Small intestine (tissue), 7 donors: ENCODE data around the gene PPP1R26. TPM values are rescaled to one million over a fixed set of nuclear protein-coding genes. Genes with fewer than 3 reads are reported as not detected.
"Not testable (repeated sequence)": the region's sequence is repeated elsewhere in the genome, so short reads cannot be mapped to it uniquely, and the experiment has no call there.

Experiments
- DNase-seq, 2 donors: peaks; one replicate each; pipeline versions ENCODE4 v3.0.0 to v3.0.0-alpha.2; 2013
- FAIRE-seq: peaks from 2 replicates; lab custom pipeline; 2012; peaks lifted over from hg19 to GRCh38; lab: Jason Lieb, UNC
- H3K27ac ChIP-seq, 3 donors: one replicate each; pipeline ENCODE4 v1.5.1; 2013; ENCODE audit warnings: low read length in 2 of 3, mild to moderate bottlenecking in 2 of 3, control low read depth in 1 of 3, inconsistent platforms in 1 of 3, low read depth in 1 of 3, moderate library complexity in 1 of 3
- H3K27me3 ChIP-seq, 3 donors: one replicate each; pipeline ENCODE4 v1.6.1; 2013; ENCODE audit warnings: low read length in 3 of 3, inconsistent platforms in 1 of 3; ENCODE audit not compliant: control insufficient read depth in 3 of 3, insufficient read depth in 3 of 3
- H3K36me3 ChIP-seq, 3 donors: one replicate each; pipeline ENCODE4 v1.6.1; 2013; ENCODE audit warnings: low read length in 3 of 3, inconsistent platforms in 1 of 3, low read depth in 1 of 3, mild to moderate bottlenecking in 1 of 3, moderate library complexity in 1 of 3; ENCODE audit not compliant: control insufficient read depth in 3 of 3, insufficient read depth in 2 of 3
- H3K4me1 ChIP-seq, 3 donors: one replicate each; pipeline ENCODE4 v1.6.1; 2013; ENCODE audit warnings: low read length in 2 of 3, inconsistent platforms in 1 of 3, low read depth in 1 of 3, mild to moderate bottlenecking in 1 of 3, moderate library complexity in 1 of 3; ENCODE audit not compliant: control insufficient read depth in 3 of 3, insufficient read depth in 2 of 3
- H3K4me3 ChIP-seq, 3 donors: one replicate each; pipeline ENCODE4 v1.5.1; 2013; ENCODE audit warnings: low read length in 3 of 3, control low read depth in 1 of 3, inconsistent platforms in 1 of 3, low read depth in 1 of 3, mild to moderate bottlenecking in 1 of 3, moderate library complexity in 1 of 3
- H3K9me3 ChIP-seq, 2 donors: one replicate each; pipeline ENCODE4 v1.6.1; 2013; ENCODE audit warnings: low read depth in 1 of 2, low read length in 1 of 2; ENCODE audit not compliant: control insufficient read depth in 2 of 2, insufficient read depth in 1 of 2
- WGBS, 3 donors: extraction: QIAGEN DNeasy Blood & Tissue Kit; methylation state at CpG; one replicate each; pipeline ENCODE4 v1.1.7; 2013; 5-methylcytosine and 5-hydroxymethylcytosine counted together
- polyA plus RNA-seq, 4 donors: library from polyadenylated mRNA; stranded (reverse) in 3 of 4; unstranded in 1 of 4; fragments of 200-250 nt in 3 of 4; fragments of 120-200 nt in 1 of 4; gene quantifications; one replicate each; pipeline versions ENCODE4 v1.2.1 to v1.2.3, GENCODE V29; 2013
- donor health status: healthy with polysubstance abuse.
- donor health status: control.
- donor health status: control.
- donor health status: Bipolar disorder and iron deficiency.
- donor health status: healthy.

The PPP1R26 gene
- polyA plus RNA-seq, 4 donors, result 6.5 to 16.6 (median 10.0) TPM

DNA sequence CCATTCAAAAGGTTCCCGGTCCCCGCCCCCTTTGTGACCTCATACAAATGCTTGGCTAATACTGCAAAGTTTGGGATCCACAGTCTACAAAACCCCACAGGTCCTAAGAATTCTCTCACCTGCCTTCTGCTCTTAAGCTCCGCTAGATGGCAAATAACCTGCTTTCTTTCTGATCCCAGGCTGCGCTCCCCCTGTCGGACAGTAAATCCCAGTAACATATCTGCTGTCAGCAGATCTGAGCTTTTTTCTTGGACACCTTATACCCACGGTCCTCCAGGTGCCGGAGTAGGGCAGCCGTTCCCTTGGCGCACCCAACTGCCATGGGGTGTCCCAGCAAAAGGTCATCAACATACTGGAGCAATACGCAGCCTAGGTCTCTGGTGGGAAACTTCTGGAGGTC is 39.0 kb upstream of the PPP1R26 start:
- no peak for DNase-seq
- no peak overlapping the region for H3K4me3 ChIP-seq
- peaks cover 0 to 4% (median 2%) of the 10 kb centered on the region in 3 donors for H3K27me3 ChIP-seq
- WGBS, 3 donors, result 75 to 84% (median 79%) methylated on average over 10 of the region's 10 CpGs
- H3K4me1 ChIP-seq, result no peaks in the 10 kb centered on the region
- FAIRE-seq, result no peak
- H3K36me3 ChIP-seq, result no peaks in the 10 kb centered on the region
- H3K9me3 ChIP-seq, result peaks cover 0 to 3% of the 10 kb centered on the region in 2 donors
- H3K27ac ChIP-seq, result no peak overlapping the region

DNA sequence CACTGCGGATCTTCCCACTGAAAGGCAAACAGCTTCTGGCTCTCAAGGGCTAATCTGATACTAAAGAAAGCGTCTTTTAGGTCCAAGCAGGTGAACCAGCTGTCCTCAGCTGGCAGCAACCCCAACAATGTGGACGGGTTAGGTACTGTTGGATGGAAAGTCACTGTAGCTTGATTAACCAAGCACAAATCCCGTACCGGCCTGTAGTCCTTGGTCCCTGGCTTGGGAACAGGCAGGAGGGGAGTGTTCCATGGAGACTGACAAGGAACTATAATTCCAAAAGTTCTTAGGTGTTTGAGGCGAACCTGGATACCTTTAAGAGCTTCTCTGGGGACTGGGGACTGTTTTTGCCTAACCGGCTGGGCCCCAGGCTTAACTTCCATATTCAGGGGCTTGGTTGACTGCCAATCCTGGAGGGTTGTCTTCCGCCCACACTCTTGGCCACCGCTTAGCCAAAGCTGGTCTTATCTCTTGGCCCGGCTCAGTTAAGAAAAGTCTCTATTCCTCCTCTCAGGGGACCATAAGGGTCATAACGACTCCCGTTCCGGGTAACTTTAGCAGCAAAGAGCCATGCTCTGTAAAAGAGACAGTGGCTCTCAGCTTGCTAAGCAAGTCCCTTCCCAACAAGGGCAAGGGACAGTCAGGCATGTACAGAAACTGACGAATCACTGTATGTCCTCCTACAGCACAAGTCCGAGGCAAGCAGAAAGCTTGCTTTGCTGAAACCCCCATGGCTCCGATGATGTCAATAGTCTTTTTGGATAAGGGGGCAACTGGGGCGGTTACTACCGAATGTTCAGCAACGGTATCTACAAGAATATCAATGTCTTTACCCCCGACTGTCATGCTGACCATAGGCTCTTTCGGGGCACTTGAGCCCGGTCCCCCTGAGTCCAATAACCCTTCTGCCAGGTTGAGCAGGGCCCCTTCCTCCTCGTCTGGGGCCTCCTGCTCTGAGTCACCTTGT is 38.2 kb upstream of the PPP1R26 start:
- H3K36me3 ChIP-seq, H3K4me1 ChIP-seq, FAIRE-seq, H3K4me3 ChIP-seq, DNase-seq, H3K27me3 ChIP-seq, H3K9me3 ChIP-seq, H3K27ac ChIP-seq: not testable (repeated sequence)
- WGBS, 3 donors, result 45 to 59% (median 49%) methylated on average over 23 of the region's 23 CpGs

DNA sequence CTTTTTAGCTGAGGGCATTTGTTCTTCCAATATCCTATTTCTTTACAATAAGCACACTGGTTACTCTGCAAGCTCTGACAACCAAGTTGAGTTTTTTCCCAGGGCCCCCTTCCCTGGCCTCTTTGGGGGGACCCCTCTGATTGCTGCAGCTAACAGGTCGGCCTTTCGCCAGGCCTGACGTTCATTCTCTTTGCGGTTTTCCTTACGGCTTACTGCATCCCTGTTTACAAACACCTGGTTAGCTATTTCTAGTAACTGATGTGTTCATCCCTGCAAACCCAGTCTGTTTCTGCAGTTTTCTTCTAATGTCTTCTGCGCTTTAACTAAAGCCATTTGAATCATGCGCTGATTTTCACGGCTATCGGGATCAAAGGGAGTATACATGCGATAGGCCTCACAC is 37.5 kb upstream of the PPP1R26 start:
- FAIRE-seq, result no peak
- no peaks in the 10 kb centered on the region for H3K4me1 ChIP-seq
- no peak overlapping the region for H3K27ac ChIP-seq

DNA sequence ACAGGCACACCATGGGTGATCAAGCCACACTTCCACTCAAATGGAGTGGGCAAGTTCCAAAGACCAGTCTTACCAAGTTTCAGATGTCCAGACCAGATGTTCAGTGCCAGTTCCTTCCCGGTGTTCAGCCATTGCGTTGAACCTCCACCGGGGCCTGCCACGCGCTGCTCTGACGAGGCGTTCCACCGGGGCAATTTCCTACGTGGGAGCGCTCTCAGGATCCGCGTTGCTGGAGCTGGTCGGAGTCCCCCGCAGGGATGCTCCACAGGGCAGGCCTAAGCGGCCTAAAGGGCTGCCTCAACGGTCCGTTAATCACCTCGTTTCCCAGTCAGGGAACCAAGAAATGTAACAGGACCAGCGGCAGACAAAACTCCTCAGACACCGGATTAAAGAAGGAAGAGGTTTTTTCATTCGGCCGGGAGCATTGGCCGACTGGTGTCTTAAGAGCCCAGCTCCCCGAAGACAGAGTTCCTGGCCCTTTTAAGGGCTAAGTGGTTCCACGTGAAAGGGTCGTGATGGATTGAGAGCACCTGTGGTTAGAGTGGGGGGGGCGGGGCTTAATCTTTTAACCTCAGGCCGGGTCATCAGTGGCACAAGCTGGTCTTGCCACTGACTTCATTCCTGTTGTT is 35.7 kb upstream of the PPP1R26 start:
- WGBS, 3 donors, result 69 to 80% (median 80%) methylated on average over 28 of the region's 28 CpGs
- FAIRE-seq, result no peak

More for the DNA sequence above, 37.5 kb upstream of the PPP1R26 start:
- Histone ChIP-seq H3K27me3 (peaks cover 0 to 4% (median 2%) of the 10 kb centered on the region in 3 donors), H3K9me3 (peaks cover 0 to 3% of the 10 kb centered on the region in 2 donors), H3K4me3 (no peak overlapping the region), H3K36me3 (no peaks in the 10 kb centered on the region)
- no peak for DNase-seq
- 72 to 75% (median 74%) methylated on average over 10 of the region's 10 CpGs for WGBS, 3 donors

DNA sequence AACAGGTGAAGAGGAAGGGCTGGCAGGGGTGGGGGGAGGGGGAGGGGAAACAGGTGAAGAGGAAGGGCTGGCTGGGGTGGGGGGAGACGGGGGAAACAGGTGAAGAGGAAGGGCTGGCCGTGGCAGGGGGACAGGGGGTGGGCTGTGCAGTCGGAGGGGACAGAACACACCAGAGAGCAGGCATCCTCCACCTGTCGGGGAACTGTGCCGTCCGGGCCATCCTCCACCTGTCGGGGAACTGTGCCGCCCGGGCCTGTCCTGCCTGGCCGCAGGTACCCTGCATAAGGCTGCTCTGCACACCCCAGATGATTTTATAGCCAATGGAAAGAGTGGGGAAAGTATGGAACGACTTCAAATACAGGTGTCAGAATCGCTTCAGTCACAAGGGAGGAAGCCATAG is 32.5 kb upstream of the PPP1R26 start:
- no peak for DNase-seq
- H3K9me3 ChIP-seq, result no peaks in the 10 kb centered on the region
- H3K27ac ChIP-seq, result no peak overlapping the region
- no peak for FAIRE-seq
- H3K36me3 ChIP-seq, result no peaks in the 10 kb centered on the region
- H3K27me3 ChIP-seq, result peaks cover 0 to 4% (median 0%) of the 10 kb centered on the region in 3 donors
- H3K4me1 ChIP-seq, result no peaks in the 10 kb centered on the region
- H3K4me3 ChIP-seq, result no peak overlapping the region
- 48 to 76% (median 57%) methylated on average over 11 to 12 of the region's 12 CpGs for WGBS, 3 donors

More for the DNA sequence above, 35.7 kb upstream of the PPP1R26 start:
- Histone ChIP-seq H3K4me1 (no peaks in the 10 kb centered on the region), H3K36me3 (no peaks in the 10 kb centered on the region), H3K4me3 (no peak overlapping the region), H3K9me3 (no peaks in the 10 kb centered on the region), H3K27ac (no peak overlapping the region), H3K27me3 (peaks cover 0 to 4% (median 2%) of the 10 kb centered on the region in 3 donors)
- no peak for DNase-seq

DNA sequence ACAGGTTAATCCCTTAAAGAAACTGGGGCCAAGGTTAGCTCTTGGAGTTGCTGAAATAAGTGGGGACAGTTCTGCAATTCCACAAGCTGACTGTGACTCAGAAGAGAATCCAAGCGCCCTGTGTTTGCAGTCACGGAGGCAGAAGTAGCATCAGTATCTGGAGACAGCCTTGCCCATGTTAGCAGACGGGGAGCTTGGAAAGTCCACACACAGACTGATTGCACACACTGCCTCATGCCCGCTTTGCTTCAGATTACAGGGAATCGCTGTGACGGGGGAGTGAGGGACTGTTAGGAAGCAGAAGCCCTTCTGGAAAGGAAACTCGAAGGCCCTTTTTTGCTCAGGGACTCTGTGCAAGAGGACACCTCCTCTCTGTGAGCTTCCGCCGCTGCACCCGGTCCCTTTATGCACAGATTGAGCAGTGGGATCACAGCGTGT is 30.9 kb upstream of the PPP1R26 start:
- 54 to 55% (median 54%) methylated on average over 11 of the region's 11 CpGs for WGBS, 3 donors
- FAIRE-seq (no peak), DNase-seq (no peak)
- H3K27me3 ChIP-seq, result peaks cover 0 to 1% (median 0%) of the 10 kb centered on the region in 3 donors
- H3K4me1 ChIP-seq, result no peaks in the 10 kb centered on the region
- H3K9me3 ChIP-seq, result no peaks in the 10 kb centered on the region
- no peaks in the 10 kb centered on the region for H3K36me3 ChIP-seq
- H3K27ac ChIP-seq, result no peak overlapping the region
- H3K4me3 ChIP-seq, result no peak overlapping the region

DNA sequence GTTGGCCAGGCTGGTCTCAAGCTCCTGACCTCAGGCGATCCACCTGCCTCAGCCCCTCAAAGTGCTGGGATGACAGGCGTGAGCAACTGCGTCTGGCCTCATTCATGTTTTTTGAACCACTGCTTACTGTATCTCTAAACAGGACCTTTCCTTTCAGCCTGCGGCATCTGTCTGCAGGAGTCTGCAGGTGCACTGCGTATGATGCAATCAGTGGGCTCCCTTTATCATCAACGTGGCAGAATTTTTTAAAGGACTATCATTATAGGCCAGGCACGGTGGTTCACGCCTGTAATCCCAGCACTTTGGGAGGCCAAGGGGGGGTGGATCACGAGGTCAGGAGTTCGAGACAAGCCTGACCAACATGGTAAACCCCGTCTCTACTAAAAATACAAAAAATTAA is 30.1 kb upstream of the PPP1R26 start:
- WGBS, 3 donors, result 50 to 80% (median 52%) methylated on average over 11 of the region's 11 CpGs
- not testable (repeated sequence) for H3K27me3 ChIP-seq, FAIRE-seq, H3K36me3 ChIP-seq, H3K27ac ChIP-seq, H3K9me3 ChIP-seq, DNase-seq, H3K4me3 ChIP-seq, H3K4me1 ChIP-seq

DNA sequence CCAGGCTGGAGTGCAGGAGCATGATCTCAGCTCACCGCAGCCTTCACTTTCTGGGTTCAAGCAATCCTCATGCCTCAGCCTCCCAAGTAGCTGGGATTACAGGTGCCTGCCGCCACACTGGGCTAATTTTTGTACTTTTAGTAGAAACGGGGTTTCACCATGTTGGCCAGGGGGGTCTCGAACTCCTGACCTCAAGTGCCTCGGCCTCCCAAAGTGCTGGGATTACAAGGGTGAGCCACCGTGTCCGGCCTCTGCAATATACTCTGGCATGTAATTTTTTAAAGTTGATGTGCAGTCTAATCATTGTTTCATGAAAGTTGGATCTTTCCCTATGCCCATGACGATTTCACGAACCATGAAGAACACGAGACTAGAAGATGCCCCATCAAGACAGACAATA is 28.6 kb upstream of the PPP1R26 start:
- no peak overlapping the region for H3K27ac ChIP-seq
- no peak for DNase-seq
- peaks cover 0 to 6% of the 10 kb centered on the region in 2 donors for H3K9me3 ChIP-seq
- H3K36me3 ChIP-seq, result no peaks in the 10 kb centered on the region
- H3K4me1 ChIP-seq, result no peaks in the 10 kb centered on the region
- no peak overlapping the region for H3K4me3 ChIP-seq
- no peak for FAIRE-seq
- H3K27me3 ChIP-seq, result no peaks in the 10 kb centered on the region
- 90 to 94% (median 92%) methylated on average over 10 of the region's 10 CpGs for WGBS, 3 donors
